NCI-H146 treated with DMSO at 0.1 percent for 48 hours (cell line): ENCODE measurements around the gene CLASP2.
"Not testable (repeated sequence)": the region's sequence is repeated elsewhere in the genome, so short reads cannot be mapped to it uniquely, and the experiment has no call there.

Experiments used
- DNase-seq: peaks from one replicate; lab custom pipeline; 2025; ENCODE audit not compliant: unreplicated experiment; lab: John Stamatoyannopoulos, UW

Gene CLASP2

GRCh38 chr3:33458446-33458845 is 259.6 kb downstream of the CLASP2 start:
- no peak for DNase-seq

GRCh38 chr3:33456756-33457155 is 261.3 kb downstream of the CLASP2 start:
- no peak for DNase-seq

GRCh38 chr3:33453331-33453761 is 264.7 kb downstream of the CLASP2 start:
- no peak for DNase-seq

- not testable (repeated sequence) for DNase-seq
Measured at GRCh38 chr3:33451994-33452393, 266.1 kb downstream of the CLASP2 start.

GRCh38 chr3:33447958-33448357 is 270.1 kb downstream of the CLASP2 start:
- DNase-seq, result no peak

GRCh38 chr3:33447256-33447625 is 270.8 kb downstream of the CLASP2 start:
- not testable (repeated sequence) for DNase-seq
